KMS-11 (cell line): ENCODE measurements around the gene RBM10.

Experiments
- H2AFZ ChIP-seq: fragments of 200-600 bp; sonication (generic); 2 replicates; pipeline ENCODE4 v1.6.1; 2016; ENCODE audit warnings: antibody characterized with exemption, mixed run types, low read depth
- H3K27ac ChIP-seq: fragments of 200-600 bp; sonication (generic); 2 replicates; pipeline ENCODE4 v1.6.1; 2016; ENCODE audit warnings: mild to moderate bottlenecking, mixed run types
- H3K27me3 ChIP-seq: fragments of 200-600 bp; sonication (generic); 2 replicates; pipeline ENCODE4 v1.6.1; 2017; ENCODE audit warnings: mild to moderate bottlenecking, low read depth, mixed run types, moderate library complexity; ENCODE audit not compliant: insufficient read depth
- H3K36me3 ChIP-seq: fragments of 200-600 bp; sonication (generic); 2 replicates; pipeline ENCODE4 v1.6.1; 2017; ENCODE audit warnings: mild to moderate bottlenecking, mixed run types; ENCODE audit not compliant: insufficient read depth
- H3K4me1 ChIP-seq: fragments of 200-600 bp; sonication (generic); 2 replicates; pipeline ENCODE4 v1.6.1; 2016; ENCODE audit warnings: mild to moderate bottlenecking, low read depth, mixed run types; ENCODE audit not compliant: poor library complexity, severe bottlenecking
- H3K4me2 ChIP-seq: fragments of 200-600 bp; sonication (generic); 2 replicates; pipeline ENCODE4 v1.7.0; 2016; ENCODE audit warnings: mild to moderate bottlenecking, mixed run types
- H3K4me3 ChIP-seq: fragments of 200-600 bp; sonication (generic); IDR thresholded peaks from 2 replicates; pipeline ENCODE4 v1.6.1; 2017; ENCODE audit warnings: low read depth, low read length, mixed read lengths; ENCODE audit not compliant: insufficient read depth
- H3K79me2 ChIP-seq: fragments of 200-600 bp; sonication (generic); 2 replicates; pipeline ENCODE4 v1.6.1; 2016; ENCODE audit warnings: low read depth, mixed run types; ENCODE audit not compliant: insufficient read depth
- H3K9ac ChIP-seq: fragments of 200-600 bp; sonication (generic); 2 replicates; pipeline ENCODE4 v1.6.1; 2016; ENCODE audit warnings: mild to moderate bottlenecking, mixed run types
- H4K20me1 ChIP-seq: fragments of 200-600 bp; sonication (generic); 2 replicates; pipeline ENCODE4 v1.6.1; 2016; ENCODE audit warnings: mild to moderate bottlenecking, mixed run types; ENCODE audit not compliant: insufficient read depth
- CTCF ChIP-seq: fragments of 200-600 bp; sonication (generic); conservative IDR thresholded peaks from 2 replicates; pipeline ENCODE4 v1.6.1; 2017; ENCODE audit warnings: low read depth, mild to moderate bottlenecking, antibody characterized with exemption, low read length, moderate library complexity, mixed read lengths

RBM10 gene

GRCh38 chrX:47172971-47173792, 28.2 kb downstream of the RBM10 start:
- H3K36me3 ChIP-seq, result no peaks in the 10 kb centered on the region; the same call in 1 of the 2 replicates
- H4K20me1 ChIP-seq, result no peaks in the 10 kb centered on the region
- TF ChIP-seq CTCF, result no peak
- H3K79me2 ChIP-seq, result 0 out of 2 replicates have a peak, but pooled peaks cover under 1% of the 10 kb centered on the region
- H3K27ac ChIP-seq, result no peak overlapping the region
- H3K4me3 ChIP-seq, result no peak overlapping the region
- H3K27me3 ChIP-seq, result no peaks in the 10 kb centered on the region
- H3K4me1 ChIP-seq, result no peaks in the 10 kb centered on the region
- H3K9ac ChIP-seq, result no peak overlapping the region
- no peak overlapping the region for H3K4me2 ChIP-seq
- H2AFZ ChIP-seq, result no peak overlapping the region

GRCh38 chrX:47174376-47174775, 29.4 kb downstream of the RBM10 start:
- Histone ChIP-seq H3K27ac (no peak overlapping the region), H3K36me3 (no peaks in the 10 kb centered on the region; the same call in 1 of the 2 replicates), H3K4me2 (no peak overlapping the region), H3K4me3 (no peak overlapping the region), H3K4me1 (no peaks in the 10 kb centered on the region), H3K9ac (no peak overlapping the region), H2AFZ (no peak overlapping the region), H3K27me3 (no peaks in the 10 kb centered on the region), H4K20me1 (no peaks in the 10 kb centered on the region), H3K79me2 (no peaks in the 10 kb centered on the region)
- TF ChIP-seq CTCF, result no peak

GRCh38 chrX:47174846-47175587, 30.0 kb downstream of the RBM10 start:
- Histone ChIP-seq H3K36me3 (no peaks in the 10 kb centered on the region; the same call in 1 of the 2 replicates), H4K20me1 (no peaks in the 10 kb centered on the region), H3K79me2 (no peaks in the 10 kb centered on the region)

GRCh38 chrX:47175588-47175980, 30.6 kb downstream of the RBM10 start:
- Histone ChIP-seq H2AFZ (no peak overlapping the region), H3K4me1 (no peaks in the 10 kb centered on the region), H4K20me1 (no peaks in the 10 kb centered on the region), H3K9ac (no peak overlapping the region), H3K4me3 (no peak overlapping the region), H3K79me2 (no peaks in the 10 kb centered on the region), H3K27me3 (no peaks in the 10 kb centered on the region), H3K4me2 (no peak overlapping the region), H3K27ac (no peak overlapping the region), H3K36me3 (no peaks in the 10 kb centered on the region; the same call in 1 of the 2 replicates)
- TF ChIP-seq CTCF, result no peak

More at GRCh38 chrX:47174846-47175587, 30.0 kb downstream of the RBM10 start:
- no peak overlapping the region for H3K9ac ChIP-seq
- no peaks in the 10 kb centered on the region for H3K4me1 ChIP-seq
- no peak for TF ChIP-seq CTCF
- no peak overlapping the region for H3K4me2 ChIP-seq
- H3K4me3 ChIP-seq, result no peak overlapping the region
- H3K27me3 ChIP-seq, result no peaks in the 10 kb centered on the region
- no peak overlapping the region for H2AFZ ChIP-seq
- H3K27ac ChIP-seq, result no peak overlapping the region
